MM.1S (cell line): Measurements from ENCODE around the gene PEAR1.

ENCODE experiments used
- EZH2 ChIP-seq: fragments of 300-600 bp; sonication (generic); optimal IDR thresholded peaks from 2 replicates; pipeline ENCODE3; 2017; ENCODE audit warnings: low read depth, mild to moderate bottlenecking, antibody characterized with exemption, low read length, mixed read lengths
- EZH2phosphoT487 ChIP-seq: fragments of 300-600 bp; sonication (generic); IDR thresholded peaks from 2 replicates; pipeline ENCODE4 v1.6.1; 2018; ENCODE audit warnings: antibody characterized with exemption, low read length
- TF ChIP-seq, protein P1 (sequence below): fragments of 300-600 bp; sonication (generic); IDR thresholded peaks from 2 replicates; pipeline ENCODE4 v1.5.1; 2016; ENCODE audit warnings: antibody characterized with exemption, low read length, mixed read lengths

DNA sequence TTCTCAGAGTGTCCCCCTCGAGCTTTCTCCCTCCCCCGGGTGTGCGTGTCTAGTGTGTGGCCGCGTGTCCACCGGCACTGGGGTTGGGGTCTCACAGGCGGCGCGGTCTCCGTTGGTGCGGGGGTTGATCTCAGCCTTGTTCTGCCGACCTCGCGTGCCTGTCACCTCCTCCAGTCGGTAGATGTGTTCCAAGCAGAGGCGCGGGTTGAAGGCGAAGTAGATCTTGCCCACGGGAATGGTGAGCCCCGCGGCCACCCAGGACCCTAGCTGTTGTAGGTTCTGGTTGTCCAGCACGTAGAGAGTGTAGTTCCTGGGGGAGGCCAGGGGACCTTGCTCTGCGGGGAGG lies 44.4 kb upstream of the PEAR1 start:
- TF ChIP-seq, protein P1, sequence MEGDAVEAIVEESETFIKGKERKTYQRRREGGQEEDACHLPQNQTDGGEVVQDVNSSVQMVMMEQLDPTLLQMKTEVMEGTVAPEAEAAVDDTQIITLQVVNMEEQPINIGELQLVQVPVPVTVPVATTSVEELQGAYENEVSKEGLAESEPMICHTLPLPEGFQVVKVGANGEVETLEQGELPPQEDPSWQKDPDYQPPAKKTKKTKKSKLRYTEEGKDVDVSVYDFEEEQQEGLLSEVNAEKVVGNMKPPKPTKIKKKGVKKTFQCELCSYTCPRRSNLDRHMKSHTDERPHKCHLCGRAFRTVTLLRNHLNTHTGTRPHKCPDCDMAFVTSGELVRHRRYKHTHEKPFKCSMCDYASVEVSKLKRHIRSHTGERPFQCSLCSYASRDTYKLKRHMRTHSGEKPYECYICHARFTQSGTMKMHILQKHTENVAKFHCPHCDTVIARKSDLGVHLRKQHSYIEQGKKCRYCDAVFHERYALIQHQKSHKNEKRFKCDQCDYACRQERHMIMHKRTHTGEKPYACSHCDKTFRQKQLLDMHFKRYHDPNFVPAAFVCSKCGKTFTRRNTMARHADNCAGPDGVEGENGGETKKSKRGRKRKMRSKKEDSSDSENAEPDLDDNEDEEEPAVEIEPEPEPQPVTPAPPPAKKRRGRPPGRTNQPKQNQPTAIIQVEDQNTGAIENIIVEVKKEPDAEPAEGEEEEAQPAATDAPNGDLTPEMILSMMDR = no peak
- TF ChIP-seq EZH2 (no peak), EZH2phosphoT487 (no peak)
